Caki2 (cell line): Measurements from ENCODE around the gene TMEM33. TPM values are rescaled to one million over a fixed set of nuclear protein-coding genes. Genes with fewer than 3 reads are reported as not detected.

Source experiments
- DNase-seq: peaks from one replicate; pipeline ENCODE4 v3.0.0-alpha.2; 2015; ENCODE audit warnings: low read depth
- in situ Hi-C: cut with HindIII; loops from 2 replicates; pipeline ENCODE4 v1.10.0; 2016; ENCODE audit warnings: low sequenced_read_pairs, low pct_unique_long_range_greater_than_20kb, mixed read lengths
- total RNA-seq: library from RNA; depleted of rRNA; stranded (reverse); fragments of >200 nt; shearing (Covaris generic); gene quantifications from 2 replicates; pipeline ENCODE4 v1.2.3, GENCODE V29; 2014; ENCODE audit warnings: low replicate concordance; rRNA removed

TMEM33 gene
- total RNA-seq, 1 experiment from 2014 or later = 42.8 TPM

GRCh38 chr4:41990365-41991111 is 55.3 kb downstream of the TMEM33 start, which contains the start of gene SLC30A9:
TSS of gene SLC30A9 (plus strand) at chr4:41990530. CDS start at chr4:41990652, 122 bp downstream.
- in situ Hi-C loops = no loop called here

GRCh38 chr4:41991916-41992767 is 56.9 kb downstream of the TMEM33 start:
- in situ Hi-C loops = no loop called here
- peak; percentile 57 for DNase-seq

More at GRCh38 chr4:41990365-41991111, 55.3 kb downstream of the TMEM33 start, which contains the start of gene SLC30A9:
- peak; percentile 90 for DNase-seq

- no peak for DNase-seq
- in situ Hi-C loops = no loop called here
These were observed 58.0 kb downstream of the TMEM33 start for GRCh38 chr4:41992967-41993857.

GRCh38 chr4:41994461-41994985 is 59.3 kb downstream of the TMEM33 start:
- DNase-seq = no peak

GRCh38 chr4:41998019-41998418 is 62.8 kb downstream of the TMEM33 start:
- in situ Hi-C loops = no loop called here
- no peak for DNase-seq

More at GRCh38 chr4:41994461-41994985, 59.3 kb downstream of the TMEM33 start:
- in situ Hi-C loops = no loop called here

GRCh38 chr4:41999321-41999720 is 64.1 kb downstream of the TMEM33 start:
- in situ Hi-C loops = no loop called here
- no peak for DNase-seq

GRCh38 chr4:42008011-42008786 is 73.0 kb downstream of the TMEM33 start:
- in situ Hi-C loops = no loop called here
- no peak for DNase-seq

Other genes starting within 250 kb of the TMEM33 start
- gene PHOX2B, start 186.7 kb upstream of the TMEM33 start, total RNA-seq = not detected in 2 replicates
- 0.06 TPM in 1 of 2 replicates, not detected in the other for gene DCAF4L1, start 46.3 kb downstream of the TMEM33 start, total RNA-seq
- 19.9 and 36.1 TPM in 2 replicates for gene SLC30A9, start 55.1 kb downstream of the TMEM33 start, total RNA-seq
- not detected in 2 replicates for gene BEND4, start 217.2 kb downstream of the TMEM33 start, total RNA-seq